ENCODE data around the gene CTAGE8. TPM values are rescaled to one million over a fixed set of nuclear protein-coding genes. Genes with fewer than 3 reads are reported as not detected.
"Not testable (repeated sequence)": the region's sequence is repeated elsewhere in the genome, so short reads cannot be mapped to it uniquely, and the experiment has no call there.

Gene CTAGE8
- total RNA-seq, 1 donor = 1.4 TPM

GRCh38 chr7:144275281-144275680 lies 6.2 kb upstream of the CTAGE8 start:
- H3K4me3 ChIP-seq (ENCODE audit: insufficient read depth, low read length); H3K4me1 ChIP-seq (ENCODE audit: insufficient read depth, low read length); H3K27ac ChIP-seq (ENCODE audit: low read depth, low read length); H4K20me1 ChIP-seq (ENCODE audit: insufficient read depth, low read length); H2AFZ ChIP-seq (ENCODE audit: low read length); H3K9me3 ChIP-seq (ENCODE audit: low read depth, low read length); H3K36me3 ChIP-seq (ENCODE audit: insufficient read depth, low read length); H3K4me2 ChIP-seq (ENCODE audit: insufficient read depth, low read length); H3K27me3 ChIP-seq (ENCODE audit: insufficient read depth, low read length); DNase-seq (ENCODE audit: insufficient read length, low spot score, missing footprints); H3K79me2 ChIP-seq (ENCODE audit: insufficient read depth, low read length): not testable (repeated sequence)

GRCh38 chr7:144264692-144265091 lies 4.4 kb downstream of the CTAGE8 start, which contains the start of gene OR2A7:
OR2A7 (minus strand) TSS chr7:144264792; CDS start chr7:144259628, 5,164 bp downstream.
- not testable (repeated sequence) for H3K4me3 ChIP-seq (ENCODE audit: insufficient read depth, low read length); H3K4me1 ChIP-seq (ENCODE audit: insufficient read depth, low read length); H4K20me1 ChIP-seq (ENCODE audit: insufficient read depth, low read length); H3K4me2 ChIP-seq (ENCODE audit: insufficient read depth, low read length); H3K9me3 ChIP-seq (ENCODE audit: low read depth, low read length); H3K27me3 ChIP-seq (ENCODE audit: insufficient read depth, low read length); H3K27ac ChIP-seq (ENCODE audit: low read depth, low read length); H2AFZ ChIP-seq (ENCODE audit: low read length); H3K79me2 ChIP-seq (ENCODE audit: insufficient read depth, low read length); DNase-seq (ENCODE audit: insufficient read length, low spot score, missing footprints); H3K36me3 ChIP-seq (ENCODE audit: insufficient read depth, low read length)

- H2AFZ ChIP-seq (ENCODE audit: low read length); DNase-seq (ENCODE audit: insufficient read length, low spot score, missing footprints); H3K79me2 ChIP-seq (ENCODE audit: insufficient read depth, low read length); H3K4me1 ChIP-seq (ENCODE audit: insufficient read depth, low read length); H3K27me3 ChIP-seq (ENCODE audit: insufficient read depth, low read length); H3K4me3 ChIP-seq (ENCODE audit: insufficient read depth, low read length); H3K9me3 ChIP-seq (ENCODE audit: low read depth, low read length); H3K36me3 ChIP-seq (ENCODE audit: insufficient read depth, low read length); H3K27ac ChIP-seq (ENCODE audit: low read depth, low read length); H4K20me1 ChIP-seq (ENCODE audit: insufficient read depth, low read length); H3K4me2 ChIP-seq (ENCODE audit: insufficient read depth, low read length): not testable (repeated sequence)
These were observed 7.0 kb downstream of the CTAGE8 start for GRCh38 chr7:144262128-144262527.

- not testable (repeated sequence) for H3K9me3 ChIP-seq (ENCODE audit: low read depth, low read length); H3K79me2 ChIP-seq (ENCODE audit: insufficient read depth, low read length); H3K36me3 ChIP-seq (ENCODE audit: insufficient read depth, low read length); H3K4me3 ChIP-seq (ENCODE audit: insufficient read depth, low read length); H2AFZ ChIP-seq (ENCODE audit: low read length); H3K27me3 ChIP-seq (ENCODE audit: insufficient read depth, low read length); H3K4me2 ChIP-seq (ENCODE audit: insufficient read depth, low read length); H4K20me1 ChIP-seq (ENCODE audit: insufficient read depth, low read length); DNase-seq (ENCODE audit: insufficient read length, low spot score, missing footprints); H3K4me1 ChIP-seq (ENCODE audit: insufficient read depth, low read length); H3K27ac ChIP-seq (ENCODE audit: low read depth, low read length)
These were observed 10.0 kb downstream of the CTAGE8 start for GRCh38 chr7:144259067-144259466.

GRCh38 chr7:144256112-144256511 lies 13.0 kb downstream of the CTAGE8 start:
- Histone ChIP-seq H3K9me3 (ENCODE audit: low read depth, low read length) (no peaks in the 10 kb centered on the region), H3K4me2 (ENCODE audit: insufficient read depth, low read length) (no peak overlapping the region), H3K27me3 (ENCODE audit: insufficient read depth, low read length) (no peaks in the 10 kb centered on the region), H3K36me3 (ENCODE audit: insufficient read depth, low read length) (no peaks in the 10 kb centered on the region), H2AFZ (ENCODE audit: low read length) (no peak overlapping the region), H3K27ac (ENCODE audit: low read depth, low read length) (no peak overlapping the region), H4K20me1 (ENCODE audit: insufficient read depth, low read length) (no peaks in the 10 kb centered on the region), H3K4me3 (ENCODE audit: insufficient read depth, low read length) (no peak overlapping the region), H3K79me2 (ENCODE audit: insufficient read depth, low read length) (no peaks in the 10 kb centered on the region), H3K4me1 (ENCODE audit: insufficient read depth, low read length) (no peaks in the 10 kb centered on the region)
- no peak for DNase-seq (ENCODE audit: insufficient read length, low spot score, missing footprints)
- no peak for TF ChIP-seq CTCF (IDR thresholded peaks at IDR 0.05; ENCODE audit: extremely low read depth, low read depth, low read length)

- Histone ChIP-seq H3K4me2 (ENCODE audit: insufficient read depth, low read length) (no peak overlapping the region), H3K9me3 (ENCODE audit: low read depth, low read length) (no peaks in the 10 kb centered on the region), H3K4me1 (ENCODE audit: insufficient read depth, low read length) (no peaks in the 10 kb centered on the region), H4K20me1 (ENCODE audit: insufficient read depth, low read length) (no peaks in the 10 kb centered on the region), H3K27ac (ENCODE audit: low read depth, low read length) (no peak overlapping the region), H3K27me3 (ENCODE audit: insufficient read depth, low read length) (no peaks in the 10 kb centered on the region), H3K4me3 (ENCODE audit: insufficient read depth, low read length) (no peak overlapping the region), H2AFZ (ENCODE audit: low read length) (no peak overlapping the region), H3K36me3 (ENCODE audit: insufficient read depth, low read length) (no peaks in the 10 kb centered on the region), H3K79me2 (ENCODE audit: insufficient read depth, low read length) (no peaks in the 10 kb centered on the region)
- DNase-seq (ENCODE audit: insufficient read length, low spot score, missing footprints) = no peak
- no peak for TF ChIP-seq CTCF (IDR thresholded peaks at IDR 0.05; ENCODE audit: extremely low read depth, low read depth, low read length)
These were observed 13.6 kb downstream of the CTAGE8 start for GRCh38 chr7:144255471-144255897.

GRCh38 chr7:144252307-144252706 lies 16.8 kb downstream of the CTAGE8 start:
- not testable (repeated sequence) for DNase-seq (ENCODE audit: insufficient read length, low spot score, missing footprints); H3K27me3 ChIP-seq (ENCODE audit: insufficient read depth, low read length); H3K9me3 ChIP-seq (ENCODE audit: low read depth, low read length); H3K4me1 ChIP-seq (ENCODE audit: insufficient read depth, low read length); H3K36me3 ChIP-seq (ENCODE audit: insufficient read depth, low read length); H3K79me2 ChIP-seq (ENCODE audit: insufficient read depth, low read length); H3K27ac ChIP-seq (ENCODE audit: low read depth, low read length); H4K20me1 ChIP-seq (ENCODE audit: insufficient read depth, low read length); H3K4me2 ChIP-seq (ENCODE audit: insufficient read depth, low read length); H2AFZ ChIP-seq (ENCODE audit: low read length); H3K4me3 ChIP-seq (ENCODE audit: insufficient read depth, low read length)

Measured in osteoblast (primary cell).